Esophagus muscularis mucosa (tissue), 4 donors: Measurements from ENCODE around the gene SPTBN4. TPM values are rescaled to one million over a fixed set of nuclear protein-coding genes. Genes with fewer than 3 reads are reported as not detected.
"Not testable (repeated sequence)": the region's sequence is repeated elsewhere in the genome, so short reads cannot be mapped to it uniquely, and the experiment has no call there.

Source experiments
- DNase-seq: peaks from one replicate; pipeline ENCODE4 v3.0.0-alpha.2; 2017; ENCODE audit errors: extremely low spot score
- H3K27ac ChIP-seq, 4 donors: fragments of 200-600 bp; sonication (generic); replicated peaks in 1 of 4; 1 replicate in 3 of 4; 2 replicates in 1 of 4; pipeline ENCODE4 v1.5.1; 2016 to 2019; ENCODE audit warnings: mild to moderate bottlenecking in 1 of 4
- H3K27me3 ChIP-seq, 4 donors: fragments of 200-600 bp; sonication (generic); one replicate each; pipeline versions ENCODE4 v1.5.1 to v1.6.0; 2016 to 2019
- H3K36me3 ChIP-seq, 4 donors: fragments of 200-600 bp; sonication (generic); one replicate each; pipeline ENCODE4 v1.5.1; 2016 to 2019
- H3K4me1 ChIP-seq, 4 donors: fragments of 200-600 bp; sonication (generic); one replicate each; pipeline ENCODE4 v1.5.1; 2016 to 2019
- H3K4me3 ChIP-seq, 4 donors: fragments of 200-600 bp; sonication (generic); 1 replicate in 2 of 4; 2 replicates in 2 of 4; pipeline ENCODE4 v1.5.1; 2016 to 2019; ENCODE audit warnings: mild to moderate bottlenecking in 4 of 4, moderate library complexity in 1 of 4
- H3K9me3 ChIP-seq, 4 donors: fragments of 200-600 bp; sonication (generic); 1 replicate in 3 of 4; 2 replicates in 1 of 4; pipeline ENCODE4 v1.5.1; 2016 to 2019
- CTCF ChIP-seq, 3 experiments: fragments of 200-600 bp in 2 of 3; fragments of 450-650 bp in 1 of 3; sonication (generic) in 2 of 3; IDR thresholded peaks; one replicate each; pipeline ENCODE4 v1.5.1; 2017 to 2019; ENCODE audit warnings: antibody characterized with exemption in 3 of 3, mild to moderate bottlenecking in 2 of 3, moderate library complexity in 1 of 3
- EP300 ChIP-seq: sonication (generic); formaldehyde crosslinking; IDR thresholded peaks from one replicate; pipeline ENCODE4 v1.6.1; 2017; ENCODE audit warnings: antibody characterized with exemption
- POLR2A ChIP-seq: fragments of 450-650 bp; IDR thresholded peaks from one replicate; pipeline ENCODE4 v1.6.1; 2017; ENCODE audit warnings: antibody characterized with exemption, moderate library complexity, mild to moderate bottlenecking, low read depth
- POLR2AphosphoS5 ChIP-seq, 2 donors: sonication (generic); formaldehyde crosslinking; IDR thresholded peaks; one replicate each; pipeline ENCODE4 v1.6.1; 2017; ENCODE audit warnings: antibody characterized with exemption in 2 of 2
- WGBS: methylation state at CpG from one replicate; pipeline ENCODE4 v1.1.5; 2018; 5-methylcytosine and 5-hydroxymethylcytosine counted together
- intact Hi-C: fragments of 100-400 bp; cut with DNase I; formaldehyde crosslinking; loops from one replicate; pipeline ENCODE4 v1.15.1; 2023
- total RNA-seq, 4 donors: library from RNA; depleted of rRNA; stranded (reverse); fragments of >200 nt; gene quantifications; one replicate each; pipeline versions ENCODE4 v1.1.0 to v1.2.1, GENCODE V29; 2016

Gene SPTBN4
- total RNA-seq, 4 donors from 2014 or later, result 2.1 to 6.4 (median 5.8) TPM

DNA sequence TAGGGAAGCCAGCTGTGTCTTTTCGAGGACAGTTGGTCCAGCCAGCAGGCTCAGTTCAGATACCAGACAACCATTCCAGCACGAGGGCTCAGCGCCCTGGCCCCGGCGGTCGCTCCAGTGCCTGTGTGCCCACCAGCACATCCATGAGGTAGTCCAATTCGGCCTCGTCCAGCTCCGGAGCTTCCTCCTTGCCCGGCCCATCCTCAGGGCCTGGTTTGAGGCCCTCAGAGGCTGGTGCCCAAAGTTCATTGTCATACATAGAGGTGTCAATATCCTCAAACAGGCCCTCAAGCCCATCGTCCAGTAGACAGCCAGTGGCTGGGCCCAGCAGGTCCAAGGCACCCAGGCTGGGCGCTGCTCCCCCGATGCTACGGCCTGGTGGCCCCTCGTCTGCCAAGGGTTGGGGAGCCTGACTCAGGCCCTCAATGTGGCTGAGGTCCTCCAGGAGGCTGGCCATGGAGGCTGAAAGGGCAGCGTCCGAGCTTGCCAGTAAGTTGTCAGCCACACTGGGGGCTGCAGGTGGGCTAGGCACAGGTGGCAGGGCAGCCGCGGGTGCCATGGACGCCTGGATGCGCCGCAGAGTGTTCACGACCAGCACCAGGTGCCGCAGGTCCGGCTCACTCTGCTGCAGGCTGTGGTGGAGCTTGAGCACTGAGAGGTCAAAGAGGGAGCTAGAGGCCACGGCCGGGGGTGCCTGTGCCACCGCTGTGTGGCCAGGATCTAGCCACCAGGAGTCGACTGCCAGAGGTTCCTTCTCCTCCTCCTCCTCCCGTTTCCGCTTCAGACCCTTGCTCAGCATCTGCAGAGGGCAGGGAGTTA lies 43.8 kb upstream of the SPTBN4 start:
- peaks cover 34 to 55% (median 50%) of the 10 kb centered on the region in 4 donors for H3K4me1 ChIP-seq
- no peaks in the 10 kb centered on the region for H3K27me3 ChIP-seq
- intact Hi-C loops, result no loop called here
- H3K27ac ChIP-seq, result peak overlapping the region; percentile 98 to 100 (median 100)
- WGBS, result 80% methylated on average over 14 of the region's 31 CpGs
- no peak for TF ChIP-seq EP300
- TF ChIP-seq POLR2AphosphoS5 (IDR thresholded peaks at IDR 0.05), result no peak
- no peak for TF ChIP-seq POLR2A
- TF ChIP-seq CTCF (IDR thresholded peaks at IDR 0.05), result no peak
- no peaks in the 10 kb centered on the region for H3K9me3 ChIP-seq
- peaks cover 10 to 20% (median 13%) of the 10 kb centered on the region in 4 donors for H3K36me3 ChIP-seq
- DNase-seq, result no peak
- peak overlapping the region in 1 of 4 donors; percentile 94 for H3K4me3 ChIP-seq

DNA sequence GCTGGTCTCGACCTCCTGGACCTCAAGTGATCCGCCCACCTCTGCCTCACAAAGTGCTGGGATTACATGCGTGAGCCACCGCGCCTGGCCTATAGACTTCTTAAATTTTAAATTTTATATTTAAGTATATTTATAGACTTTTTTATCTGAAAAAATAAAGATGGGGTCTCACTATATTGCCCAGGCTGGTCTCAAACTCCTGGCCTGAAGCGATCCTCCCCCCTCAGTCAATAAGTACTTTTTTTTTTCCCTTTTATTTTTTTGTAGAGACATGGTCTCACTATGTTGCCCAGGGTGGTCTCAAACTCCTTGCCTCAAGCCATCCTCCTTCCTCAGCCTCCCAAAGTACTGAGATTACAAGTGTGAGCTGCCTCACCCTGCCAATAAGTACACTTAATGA lies 42.9 kb upstream of the SPTBN4 start:
- Histone ChIP-seq H3K4me1 (peaks cover 33 to 53% (median 48%) of the 10 kb centered on the region in 4 donors), H3K4me3 (peak overlapping the region; percentile 82 to 98 (median 92)), H3K27ac (peak overlapping the region; percentile 99 to 100 (median 100)), H3K27me3 (no peaks in the 10 kb centered on the region), H3K36me3 (peaks cover 10 to 20% (median 13%) of the 10 kb centered on the region in 4 donors), H3K9me3 (no peaks in the 10 kb centered on the region)
- 93% methylated on average over 6 of the region's 6 CpGs for WGBS
- intact Hi-C loops, result no loop called here
- DNase-seq, result no peak
- TF ChIP-seq POLR2AphosphoS5 (IDR thresholded peaks at IDR 0.05) (no peak), EP300 (no peak), CTCF (IDR thresholded peaks at IDR 0.05) (no peak), POLR2A (no peak)

- Histone ChIP-seq H3K4me3 (peak overlapping the region; percentile 82 to 98 (median 92)), H3K27me3 (no peaks in the 10 kb centered on the region), H3K4me1 (peaks cover 33 to 53% (median 48%) of the 10 kb centered on the region in 4 donors), H3K9me3 (no peaks in the 10 kb centered on the region), H3K27ac (peak overlapping the region; percentile 99 to 100 (median 100)), H3K36me3 (peaks cover 10 to 20% (median 13%) of the 10 kb centered on the region in 4 donors)
- intact Hi-C loops, result no loop called here
- peak in 1 of 2 donors; percentile 3 for TF ChIP-seq POLR2AphosphoS5 (IDR thresholded peaks at IDR 0.05)
- no peak for TF ChIP-seq EP300
- no peak for TF ChIP-seq CTCF (IDR thresholded peaks at IDR 0.05)
- TF ChIP-seq POLR2A, result no peak
- DNase-seq, result no peak
- WGBS, result 2% methylated on average over 16 of the region's 28 CpGs
Measured at GRCh38 chr19:40424637-40425449, 42.0 kb upstream of the SPTBN4 start.

GRCh38 chr19:40425450-40426287 lies 41.1 kb upstream of the SPTBN4 start, which contains the start of gene SERTAD1:
Gene SERTAD1, minus strand, starts transcription at chr19:40425992. Its CDS starts 2,446 bp downstream, at chr19:40423546.
- no peaks in the 10 kb centered on the region for H3K27me3 ChIP-seq
- peaks cover 33 to 47% (median 44%) of the 10 kb centered on the region in 4 donors for H3K4me1 ChIP-seq
- peak within 1 kb of the TSS; percentile 99 to 100 (median 100) for H3K27ac ChIP-seq
- peak; percentile 100 for DNase-seq
- WGBS, result 0% methylated on average over 1 of the region's 75 CpGs
- TF ChIP-seq POLR2A, result peak; percentile 96
- peak; percentile 85 to 88 (median 85) for TF ChIP-seq CTCF (IDR thresholded peaks at IDR 0.05)
- no peak for TF ChIP-seq EP300
- peak; percentile 98 to 100 for TF ChIP-seq POLR2AphosphoS5 (IDR thresholded peaks at IDR 0.05)
- H3K4me3 ChIP-seq, result peak within 1 kb of the TSS; percentile 82 to 98 (median 92)
- intact Hi-C loops, result no loop called here
- H3K9me3 ChIP-seq, result no peaks in the 10 kb centered on the region
- H3K36me3 ChIP-seq, result peaks cover 10 to 20% (median 13%) of the 10 kb centered on the region in 4 donors

- H3K4me3 ChIP-seq, H3K27ac ChIP-seq, H3K36me3 ChIP-seq, intact Hi-C loops, H3K9me3 ChIP-seq, DNase-seq, H3K27me3 ChIP-seq: not testable (repeated sequence)
- H3K4me1 ChIP-seq, result peaks cover 26 to 42% (median 39%) of the 10 kb centered on the region in 4 donors
- WGBS, result 97% methylated on average over 7 of the region's 7 CpGs
Measured at GRCh38 chr19:40428197-40428596, 38.6 kb upstream of the SPTBN4 start.

DNA sequence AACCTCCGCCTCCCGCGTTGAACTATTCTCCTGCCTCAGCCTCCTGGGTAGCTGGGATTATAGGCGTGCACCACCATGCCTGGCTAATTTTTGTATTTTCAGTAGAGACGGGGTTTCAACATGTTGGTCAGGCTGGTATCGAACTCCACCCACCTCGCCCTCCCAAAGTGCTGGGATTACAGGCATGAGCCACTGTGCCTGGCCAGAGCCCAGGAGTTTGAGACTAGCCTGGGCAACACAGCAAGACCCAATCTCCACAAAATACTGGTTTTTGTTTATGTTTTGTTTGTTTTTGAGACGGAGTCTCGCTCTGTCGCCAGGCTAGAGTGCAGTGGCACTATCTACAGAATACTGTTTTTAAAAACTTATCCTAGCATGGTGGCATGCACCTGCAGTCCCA lies 36.6 kb upstream of the SPTBN4 start:
- H3K27ac ChIP-seq, DNase-seq, H3K9me3 ChIP-seq, intact Hi-C loops, H3K27me3 ChIP-seq, H3K4me3 ChIP-seq, H3K36me3 ChIP-seq: not testable (repeated sequence)
- 94% methylated on average over 10 of the region's 10 CpGs for WGBS
- H3K4me1 ChIP-seq, result peaks cover 28 to 41% (median 38%) of the 10 kb centered on the region in 4 donors
